HAP-1 (cell line): Measurements from ENCODE around the gene SATL1.
A peak's percentile ranks its signal among the peaks of the same experiment; 100 is the strongest.

Source experiments
- DNase-seq, 2 experiments: peaks; one replicate each; pipeline ENCODE4 v3.0.0-alpha.2; 2016 to 2020; ENCODE audit warnings: low spot score in 2 of 2
- H3K27me3 ChIP-seq: fragments of 250-450 bp; sonication (Bioruptor Pico); 2 replicates; pipeline ENCODE4 v1.5.1; 2020; ENCODE audit warnings: low read depth, mild to moderate bottlenecking, moderate library complexity
- H3K36me3 ChIP-seq: fragments of 250-450 bp; sonication (Bioruptor Pico); replicated peaks from 2 replicates; pipeline ENCODE4 v1.5.1; 2020; ENCODE audit warnings: mild to moderate bottlenecking
- H3K4me1 ChIP-seq: fragments of 250-450 bp; sonication (Bioruptor Pico); 2 replicates; pipeline ENCODE4 v1.5.1; 2020; ENCODE audit warnings: mild to moderate bottlenecking
- H3K4me3 ChIP-seq: fragments of 250-450 bp; sonication (Bioruptor Pico); 2 replicates; pipeline ENCODE4 v1.5.1; 2020; ENCODE audit warnings: mild to moderate bottlenecking, moderate library complexity
- H3K9me3 ChIP-seq: fragments of 250-450 bp; sonication (Bioruptor Pico); 2 replicates; pipeline ENCODE4 v1.5.1; 2020; ENCODE audit warnings: mild to moderate bottlenecking, moderate library complexity
- in situ Hi-C: fragments of 300-500 bp; cut with MboI; formaldehyde crosslinking; loops from 3 replicates; pipeline ENCODE4 v1.14.3; 2020; ENCODE audit warnings: low sequenced_read_pairs, inconsistent platforms, mixed read lengths

The SATL1 gene

GRCh38 chrX:85140964-85141363, 102.6 kb downstream of the SATL1 start:
- in situ Hi-C loops, result no loop called here
- no peak for DNase-seq
- no peaks in the 10 kb centered on the region for H3K27me3 ChIP-seq
- no peaks in the 10 kb centered on the region for H3K4me1 ChIP-seq
- H3K36me3 ChIP-seq, result no peaks in the 10 kb centered on the region
- no peak overlapping the region for H3K4me3 ChIP-seq
- H3K9me3 ChIP-seq, result no peaks in the 10 kb centered on the region

- DNase-seq, result no peak
- Histone ChIP-seq H3K4me1 (no peaks in the 10 kb centered on the region), H3K4me3 (no peak overlapping the region), H3K27me3 (no peaks in the 10 kb centered on the region), H3K9me3 (no peaks in the 10 kb centered on the region), H3K36me3 (no peaks in the 10 kb centered on the region)
- in situ Hi-C loops, result no loop called here
Observed at GRCh38 chrX:85139422-85139821, 104.2 kb downstream of the SATL1 start.

DNA sequence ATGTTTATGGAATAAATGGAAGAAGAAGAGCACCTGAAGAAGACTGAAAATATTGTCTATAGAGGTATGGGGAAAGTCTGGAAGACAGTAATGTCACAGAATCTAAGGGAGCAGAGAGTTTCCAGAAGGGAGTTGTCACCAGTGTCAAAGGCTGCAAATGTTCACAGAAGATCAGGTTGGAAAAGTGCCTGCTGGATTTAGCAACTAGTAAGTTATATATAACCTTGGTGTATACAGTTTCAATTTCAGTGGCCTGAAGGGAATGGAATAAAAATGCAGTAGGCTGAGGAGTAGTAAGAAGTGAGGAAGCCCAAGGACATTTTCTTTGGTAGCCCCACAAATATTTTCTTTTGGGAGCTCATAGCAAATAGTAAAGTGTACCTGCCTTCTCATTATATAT, 107.2 kb downstream of the SATL1 start:
- H3K27me3 ChIP-seq, result no peaks in the 10 kb centered on the region
- no peaks in the 10 kb centered on the region for H3K9me3 ChIP-seq
- in situ Hi-C loops, result no loop called here
- DNase-seq, result no peak
- no peaks in the 10 kb centered on the region for H3K4me1 ChIP-seq
- H3K36me3 ChIP-seq, result no peaks in the 10 kb centered on the region
- no peak overlapping the region for H3K4me3 ChIP-seq

GRCh38 chrX:85115252-85115651, 128.3 kb downstream of the SATL1 start:
- in situ Hi-C loops, result loop anchor here (10.0 kb wide), 1 partner anchor 430 kb away; no protein-coding TSS in a partner anchor
- peaks cover 62% of the 10 kb centered on the region for H3K4me1 ChIP-seq
- no peaks in the 10 kb centered on the region for H3K36me3 ChIP-seq
- H3K27me3 ChIP-seq, result no peaks in the 10 kb centered on the region
- no peaks in the 10 kb centered on the region for H3K9me3 ChIP-seq
- no peak for DNase-seq
- H3K4me3 ChIP-seq, result no peak overlapping the region

GRCh38 chrX:85114776-85115175, 128.8 kb downstream of the SATL1 start:
- Histone ChIP-seq H3K36me3 (no peaks in the 10 kb centered on the region), H3K27me3 (no peaks in the 10 kb centered on the region), H3K4me1 (peaks cover 62% of the 10 kb centered on the region), H3K9me3 (no peaks in the 10 kb centered on the region), H3K4me3 (no peak overlapping the region)
- peak; percentile 57 to 91 for DNase-seq
- in situ Hi-C loops, result loop anchor here (10.0 kb wide), 1 partner anchor 430 kb away; no protein-coding TSS in a partner anchor

- Histone ChIP-seq H3K4me3 (no peak overlapping the region), H3K27me3 (no peaks in the 10 kb centered on the region), H3K9me3 (no peaks in the 10 kb centered on the region), H3K4me1 (peaks cover 62% of the 10 kb centered on the region), H3K36me3 (no peaks in the 10 kb centered on the region)
- in situ Hi-C loops, result loop anchor here (10.0 kb wide), 1 partner anchor 431 kb away; no protein-coding TSS in a partner anchor
- peak in 1 of 2 experiments; percentile 99 for DNase-seq
Observed at GRCh38 chrX:85114171-85114570, 129.4 kb downstream of the SATL1 start.

DNA sequence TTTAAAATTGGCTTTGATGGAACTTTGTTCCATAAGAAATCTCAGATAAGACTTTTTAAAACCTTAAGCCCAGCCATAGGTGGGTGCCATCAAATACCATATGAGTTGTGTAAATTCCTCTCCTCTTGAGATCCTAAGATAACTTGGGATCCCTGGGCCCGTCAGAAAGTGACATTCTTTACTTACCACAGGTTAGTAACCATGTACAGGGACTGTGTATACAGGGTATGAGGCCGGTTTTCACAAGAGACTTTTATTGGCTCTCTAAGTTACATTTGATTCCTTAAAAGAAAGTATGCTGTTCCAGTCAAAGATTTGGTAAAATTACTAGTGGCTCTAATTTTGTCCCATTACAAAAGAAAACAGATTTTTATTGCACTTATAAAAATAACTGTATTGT, 129.8 kb downstream of the SATL1 start:
- no peak overlapping the region for H3K4me3 ChIP-seq
- in situ Hi-C loops, result loop anchor here (10.0 kb wide), 1 partner anchor 431 kb away; no protein-coding TSS in a partner anchor
- peak; percentile 58 to 89 for DNase-seq

GRCh38 chrX:85112293-85112692, 131.3 kb downstream of the SATL1 start:
- H3K4me3 ChIP-seq, result no peak overlapping the region
- H3K36me3 ChIP-seq, result no peaks in the 10 kb centered on the region
- no peaks in the 10 kb centered on the region for H3K27me3 ChIP-seq
- in situ Hi-C loops, result loop anchor here (10.0 kb wide), 1 partner anchor 433 kb away; no protein-coding TSS in a partner anchor
- no peaks in the 10 kb centered on the region for H3K9me3 ChIP-seq
- peaks cover 51% of the 10 kb centered on the region for H3K4me1 ChIP-seq
- peak in 1 of 2 experiments; percentile 55 for DNase-seq

More for the DNA sequence above, 129.8 kb downstream of the SATL1 start:
- Histone ChIP-seq H3K4me1 (peaks cover 62% of the 10 kb centered on the region), H3K27me3 (no peaks in the 10 kb centered on the region), H3K9me3 (no peaks in the 10 kb centered on the region), H3K36me3 (no peaks in the 10 kb centered on the region)

DNA sequence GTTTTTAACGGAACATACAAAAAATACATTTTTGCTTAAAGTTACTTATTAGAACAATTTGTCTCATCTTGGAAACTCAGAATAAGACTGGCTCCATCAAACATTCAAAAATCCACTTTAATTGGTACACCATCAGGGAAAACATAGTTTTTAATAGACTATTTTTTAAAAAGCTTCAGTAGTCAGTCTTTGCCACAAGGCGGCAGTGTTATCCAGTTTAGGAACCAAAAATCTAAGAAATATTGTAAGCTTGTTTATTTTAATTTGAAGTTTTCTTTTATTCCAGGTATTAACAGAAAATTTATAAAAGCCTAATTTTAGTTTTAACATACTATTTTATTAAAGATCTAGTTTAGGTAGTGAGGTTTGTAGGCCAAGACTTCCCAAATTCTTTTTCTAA, 132.2 kb downstream of the SATL1 start:
- in situ Hi-C loops, result loop anchor here (10.0 kb wide), 1 partner anchor 433 kb away; no protein-coding TSS in a partner anchor

DNA sequence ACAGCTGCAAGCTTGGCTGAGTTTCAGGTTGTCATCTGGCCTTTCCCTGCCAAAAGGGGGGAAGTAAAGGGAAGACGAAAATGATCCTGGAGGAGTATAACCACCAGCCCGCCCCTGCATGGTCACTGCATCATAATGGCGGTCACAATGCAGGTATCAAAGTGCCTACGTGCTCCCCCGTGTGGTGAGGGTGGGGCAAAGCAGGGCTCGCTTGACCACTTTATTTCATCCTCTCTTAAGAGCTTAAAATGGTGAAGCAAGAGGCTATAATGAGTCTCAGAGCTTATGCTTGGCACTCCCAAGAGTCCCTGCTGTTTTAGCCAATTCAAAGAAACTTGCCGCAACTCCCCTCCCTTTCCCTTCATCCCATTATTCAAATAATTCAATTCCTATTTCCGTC, 134.3 kb downstream of the SATL1 start:
- peak in 1 of 2 experiments; percentile 63 for DNase-seq
- Histone ChIP-seq H3K4me1 (peaks cover 27% of the 10 kb centered on the region), H3K36me3 (no peaks in the 10 kb centered on the region), H3K27me3 (no peaks in the 10 kb centered on the region), H3K9me3 (no peaks in the 10 kb centered on the region), H3K4me3 (no peak overlapping the region)
- in situ Hi-C loops, result no loop called here

More for the DNA sequence above, 132.2 kb downstream of the SATL1 start:
- peak; percentile 47 to 60 for DNase-seq
- H3K4me1 ChIP-seq, result peaks cover 45% of the 10 kb centered on the region
- no peaks in the 10 kb centered on the region for H3K9me3 ChIP-seq
- H3K4me3 ChIP-seq, result no peak overlapping the region
- no peaks in the 10 kb centered on the region for H3K36me3 ChIP-seq
- no peaks in the 10 kb centered on the region for H3K27me3 ChIP-seq

DNA sequence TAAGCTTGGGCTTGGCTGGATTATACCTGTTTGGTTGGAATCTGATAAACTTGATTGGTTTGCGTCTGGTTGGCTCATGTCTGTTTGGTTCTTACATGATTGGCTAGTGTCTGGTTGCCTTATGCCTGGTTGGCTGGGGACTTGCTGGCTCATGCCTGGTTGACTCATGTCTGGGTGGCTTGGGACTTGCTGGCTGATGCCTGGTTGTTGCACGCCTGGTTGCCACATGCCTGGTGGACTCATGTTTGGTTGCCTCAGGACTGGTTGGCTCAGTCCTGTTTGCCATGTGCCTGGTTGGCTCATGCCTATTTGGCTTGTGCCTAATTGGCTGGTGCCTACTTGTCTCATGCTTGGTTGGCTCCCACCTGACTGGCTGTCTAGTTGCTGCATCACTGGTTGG, 135.4 kb downstream of the SATL1 start:
- no peaks in the 10 kb centered on the region for H3K9me3 ChIP-seq
- in situ Hi-C loops, result no loop called here
- no peak for DNase-seq

GRCh38 chrX:85107407-85107806, 136.2 kb downstream of the SATL1 start:
- Histone ChIP-seq H3K36me3 (no peaks in the 10 kb centered on the region), H3K9me3 (no peaks in the 10 kb centered on the region), H3K4me1 (peaks cover 10% of the 10 kb centered on the region), H3K27me3 (no peaks in the 10 kb centered on the region), H3K4me3 (no peak overlapping the region)
- no peak for DNase-seq
- in situ Hi-C loops, result no loop called here

More for the DNA sequence above, 135.4 kb downstream of the SATL1 start:
- Histone ChIP-seq H3K36me3 (no peaks in the 10 kb centered on the region), H3K27me3 (no peaks in the 10 kb centered on the region), H3K4me1 (peaks cover 17% of the 10 kb centered on the region), H3K4me3 (no peak overlapping the region)

GRCh38 chrX:85089321-85089840, 154.2 kb downstream of the SATL1 start:
- DNase-seq, result peak; percentile 64 to 93
- in situ Hi-C loops, result no loop called here
- peaks cover 17% of the 10 kb centered on the region for H3K4me1 ChIP-seq

DNA sequence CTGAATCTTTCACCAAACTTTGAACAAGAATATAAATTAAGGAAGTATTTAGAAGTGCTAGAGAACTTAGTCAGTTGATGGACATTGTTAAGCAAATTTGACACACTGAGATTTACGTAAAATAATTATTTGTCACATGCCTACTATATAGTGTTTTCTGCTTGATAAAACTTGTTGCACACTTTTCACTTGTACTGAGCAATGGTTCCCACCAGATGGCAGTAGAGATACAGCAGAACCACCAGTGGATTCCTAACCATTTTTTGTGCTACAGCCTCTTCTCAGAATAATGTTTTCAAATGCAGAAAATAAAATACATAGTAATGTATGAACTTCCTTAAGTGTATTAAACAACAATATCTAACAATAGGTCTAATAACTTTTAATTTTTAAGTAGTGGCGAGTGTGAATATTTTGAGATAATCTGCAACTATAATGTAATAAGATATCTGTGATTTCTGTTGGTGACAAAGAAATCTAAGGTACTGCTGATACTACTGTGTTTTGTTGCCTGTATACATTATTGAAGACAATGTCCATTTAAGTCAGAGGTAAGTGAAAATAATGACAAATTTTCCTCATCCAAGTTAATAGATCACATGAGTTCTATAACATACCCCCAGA, 158.7 kb downstream of the SATL1 start:
- Histone ChIP-seq H3K4me1 (peaks cover 16% of the 10 kb centered on the region), H3K36me3 (no peaks in the 10 kb centered on the region), H3K4me3 (no peak overlapping the region), H3K27me3 (no peaks in the 10 kb centered on the region), H3K9me3 (no peaks in the 10 kb centered on the region)
- in situ Hi-C loops, result no loop called here
- DNase-seq, result peak; percentile 49 to 66

More at GRCh38 chrX:85089321-85089840, 154.2 kb downstream of the SATL1 start:
- peaks cover 8% of the 10 kb centered on the region for H3K36me3 ChIP-seq
- no peaks in the 10 kb centered on the region for H3K27me3 ChIP-seq
- H3K4me3 ChIP-seq, result no peak overlapping the region
- no peaks in the 10 kb centered on the region for H3K9me3 ChIP-seq
